Colonic mucosa (tissue), 4 donors: ENCODE measurements around the gene GCSAM. TPM values are rescaled to one million over a fixed set of nuclear protein-coding genes. Genes with fewer than 3 reads are reported as not detected.

ENCODE experiments used
- DNase-seq: peaks from one replicate; pipeline ENCODE4 v3.0.0-alpha.2; 2020
- H3K27ac ChIP-seq: fragments of 200-600 bp; one replicate; pipeline ENCODE4 v1.8.0; 2021
- H3K27me3 ChIP-seq: fragments of 200-600 bp; one replicate; pipeline ENCODE4 v1.8.0; 2021
- H3K36me3 ChIP-seq: fragments of 200-600 bp; one replicate; pipeline ENCODE4 v1.8.0; 2021
- H3K4me1 ChIP-seq: fragments of 200-600 bp; one replicate; pipeline ENCODE4 v1.8.0; 2021; ENCODE audit warnings: mild to moderate bottlenecking
- H3K4me3 ChIP-seq: fragments of 200-600 bp; one replicate; pipeline ENCODE4 v1.8.0; 2021
- H3K9ac ChIP-seq, 2 donors: one replicate each; pipeline ENCODE4 v1.7.0; 2013; ENCODE audit warnings: control low read depth in 2 of 2, low read depth in 2 of 2, low read length in 2 of 2
- H3K9me3 ChIP-seq: fragments of 200-600 bp; one replicate; pipeline ENCODE4 v1.8.0; 2021
- CTCF ChIP-seq: fragments of 200-600 bp; IDR thresholded peaks from one replicate; pipeline ENCODE4 v1.8.0; 2022; ENCODE audit warnings: antibody characterized with exemption, mild to moderate bottlenecking
- intact Hi-C: fragments of 100-400 bp; cut with DNase I; formaldehyde crosslinking; loops from one replicate; pipeline ENCODE4 v1.14.1; 2022
- total RNA-seq, 2 donors: library from RNA; stranded (reverse); fragmentation: NEBNext Ultra II Directional in 1 of 2; extraction: Animal tissue kit (Norgen Biotek cat#: 25700) in 1 of 2; gene quantifications; one replicate each; pipeline ENCODE4 v1.2.1, GENCODE V29; 2021
- donor health status: healthy.
- donor health status: DM: no; HTN: no; CAD: no.
- donor health status: DM: no; HTN: no; CAD: no.

The GCSAM gene
- total RNA-seq, 2 donors from 2014 or later, result 0.16 to 0.17 TPM

DNA sequence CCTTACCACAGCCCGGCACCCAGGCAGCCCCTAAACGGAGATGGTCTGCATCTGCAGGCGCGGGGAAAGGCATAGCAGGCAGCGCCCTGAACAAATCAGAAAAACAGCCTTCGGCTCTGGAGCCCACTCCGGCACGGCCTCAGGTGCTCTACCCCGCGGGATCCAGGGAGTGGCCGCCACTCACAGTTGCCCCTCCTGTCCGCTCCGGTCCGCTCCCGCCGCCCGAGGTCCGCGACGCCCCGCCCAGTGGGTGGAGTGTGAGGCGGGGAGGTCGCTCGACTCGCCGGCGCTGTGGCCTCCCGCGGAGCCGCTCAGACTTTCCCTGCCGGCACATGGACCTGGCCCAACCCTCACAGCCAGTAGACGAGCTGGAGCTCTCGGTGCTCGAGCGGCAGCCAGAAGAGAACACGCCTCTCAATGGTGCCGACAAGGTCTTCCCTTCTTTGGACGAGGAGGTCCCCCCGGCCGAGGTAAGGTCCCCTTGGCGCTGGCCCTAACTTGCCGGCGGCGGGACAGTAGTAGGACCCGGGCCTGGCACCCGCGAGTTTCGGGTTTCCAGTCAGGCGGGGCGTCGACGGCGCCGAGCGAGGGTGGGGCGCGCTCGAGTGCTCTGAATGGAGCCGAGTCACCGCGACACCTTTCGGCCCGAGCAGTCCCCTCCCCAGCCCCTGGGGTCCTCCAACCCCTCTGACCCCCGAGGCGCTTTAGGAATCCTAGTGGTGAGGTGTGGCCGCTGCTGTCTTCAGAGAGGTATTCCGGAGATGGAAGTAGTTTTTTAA is 46.8 kb downstream of the GCSAM start, which contains the start of gene C3orf52:
Gene C3orf52 (plus strand): TSS at position 314 of the 779 bp plus-strand sequence. CDS start 19 bp downstream, at position 333.
- TF ChIP-seq CTCF, result no peak
- Histone ChIP-seq H3K27ac (peak within 1 kb of the TSS; percentile 84), H3K9ac (peak within 1 kb of the TSS; percentile 65 to 86), H3K27me3 (no peaks in the 10 kb centered on the region), H3K9me3 (no peaks in the 10 kb centered on the region), H3K4me3 (peak within 1 kb of the TSS; percentile 55), H3K4me1 (peaks cover 5% of the 10 kb centered on the region), H3K36me3 (no peaks in the 10 kb centered on the region)
- peak; percentile 93 for DNase-seq
- intact Hi-C loops, result no loop called here

- Histone ChIP-seq H3K9me3 (no peaks in the 10 kb centered on the region), H3K36me3 (no peaks in the 10 kb centered on the region), H3K4me1 (peaks cover 5% of the 10 kb centered on the region), H3K4me3 (peak overlapping the region; percentile 55), H3K27ac (peak overlapping the region; percentile 84), H3K27me3 (no peaks in the 10 kb centered on the region), H3K9ac (peak overlapping the region; percentile 65 to 67)
- no peak for TF ChIP-seq CTCF
- DNase-seq, result peak; percentile 25
- intact Hi-C loops, result no loop called here
Observed at GRCh38 chr3:112085735-112086075, 47.3 kb downstream of the GCSAM start.

- Histone ChIP-seq H3K27ac (peak overlapping the region; percentile 84), H3K27me3 (no peaks in the 10 kb centered on the region), H3K36me3 (no peaks in the 10 kb centered on the region), H3K9ac (peak overlapping the region in 1 of 2 donors; percentile 67), H3K9me3 (no peaks in the 10 kb centered on the region), H3K4me1 (peaks cover 5% of the 10 kb centered on the region), H3K4me3 (no peak overlapping the region)
- peak; percentile 60 for DNase-seq
- intact Hi-C loops, result no loop called here
- TF ChIP-seq CTCF, result no peak
Observed at GRCh38 chr3:112084980-112085705, 47.9 kb downstream of the GCSAM start.

DNA sequence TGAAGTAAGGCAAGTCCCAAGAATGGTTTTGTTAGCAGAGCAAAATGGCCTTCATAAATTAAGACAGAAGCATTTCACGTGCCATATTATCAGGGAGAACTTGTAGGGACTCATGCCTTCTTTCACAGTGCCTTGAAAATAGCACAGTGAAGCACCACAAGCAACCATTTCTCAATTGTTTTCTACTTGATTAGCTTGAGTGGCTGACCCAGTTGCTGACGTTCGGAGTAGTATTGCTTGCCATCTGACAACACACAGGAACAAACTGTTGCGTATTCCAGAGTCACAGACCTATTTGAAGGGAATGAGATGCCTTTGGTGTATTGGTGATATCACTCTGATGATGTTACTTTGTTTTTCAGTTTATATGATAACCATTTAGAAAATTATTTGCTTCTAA is 49.8 kb downstream of the GCSAM start:
- no peak overlapping the region for H3K9ac ChIP-seq
- no peak for TF ChIP-seq CTCF
- H3K4me1 ChIP-seq, result no peaks in the 10 kb centered on the region
- intact Hi-C loops, result no loop called here
- no peaks in the 10 kb centered on the region for H3K36me3 ChIP-seq
- H3K27me3 ChIP-seq, result no peaks in the 10 kb centered on the region
- H3K9me3 ChIP-seq, result no peaks in the 10 kb centered on the region
- DNase-seq, result no peak
- H3K27ac ChIP-seq, result no peak overlapping the region
- H3K4me3 ChIP-seq, result no peak overlapping the region

- no peak for TF ChIP-seq CTCF
- no peaks in the 10 kb centered on the region for H3K36me3 ChIP-seq
Observed at GRCh38 chr3:112078125-112079083, 54.6 kb downstream of the GCSAM start.

More at GRCh38 chr3:112078125-112079083, 54.6 kb downstream of the GCSAM start:
- Histone ChIP-seq H3K27me3 (no peaks in the 10 kb centered on the region), H3K27ac (no peak overlapping the region), H3K4me3 (no peak overlapping the region), H3K9ac (no peak overlapping the region), H3K9me3 (no peaks in the 10 kb centered on the region), H3K4me1 (peaks cover 3% of the 10 kb centered on the region)
- DNase-seq, result no peak
- intact Hi-C loops, result no loop called here
